Epithelial cell of proximal tubule (primary cell): ENCODE data around the gene CEP128. TPM values are rescaled to one million over a fixed set of nuclear protein-coding genes. Genes with fewer than 3 reads are reported as not detected.

Experiments
- DNase-seq: peaks from one replicate; pipeline ENCODE4 v3.0.0-alpha.2; 2011; ENCODE audit warnings: low read depth
- H3K4me3 ChIP-seq: 2 replicates; pipeline ENCODE4 v1.5.1; 2011; ENCODE audit warnings: low read depth, mild to moderate bottlenecking, low read length
- CTCF ChIP-seq: conservative IDR thresholded peaks from 2 replicates; pipeline ENCODE4 v1.5.1; 2012; ENCODE audit warnings: low read depth, mild to moderate bottlenecking, low read length
- total RNA-seq: library from RNA; depleted of rRNA; stranded (reverse); fragments of >200 nt; gene quantifications from 2 replicates; pipeline ENCODE4 v1.2.3, GENCODE V29; 2015

Gene CEP128
- total RNA-seq, 1 donor from 2014 or later: 5.2 TPM

- no peak overlapping the region for H3K4me3 ChIP-seq
- no peak for TF ChIP-seq CTCF
- no peak for DNase-seq
These were observed 335.2 kb downstream of the CEP128 start for GRCh38 chr14:80606347-80606772.

GRCh38 chr14:80605536-80605935, 336.0 kb downstream of the CEP128 start:
- no peak overlapping the region for H3K4me3 ChIP-seq
- no peak for TF ChIP-seq CTCF
- DNase-seq: no peak

- DNase-seq: no peak
These were observed 338.6 kb downstream of the CEP128 start for GRCh38 chr14:80602946-80603345.

GRCh38 chr14:80587096-80587724, 354.3 kb downstream of the CEP128 start:
- peak; percentile 10 for DNase-seq
- peak; percentile 64 for TF ChIP-seq CTCF
- no peak overlapping the region for H3K4me3 ChIP-seq

More at GRCh38 chr14:80602946-80603345, 338.6 kb downstream of the CEP128 start:
- no peak for TF ChIP-seq CTCF
- no peak overlapping the region for H3K4me3 ChIP-seq

- no peak for TF ChIP-seq CTCF
- no peak for DNase-seq
- no peak overlapping the region for H3K4me3 ChIP-seq
These were observed 355.4 kb downstream of the CEP128 start for GRCh38 chr14:80586131-80586530.

GRCh38 chr14:80585506-80585835, 356.1 kb downstream of the CEP128 start:
- no peak for DNase-seq
- H3K4me3 ChIP-seq: no peak overlapping the region
- TF ChIP-seq CTCF: no peak

- TF ChIP-seq CTCF: no peak
- peak; percentile 32 for DNase-seq
- no peak overlapping the region for H3K4me3 ChIP-seq
These were observed 356.6 kb downstream of the CEP128 start for GRCh38 chr14:80584744-80585505.
